ENCODE measurements around the gene CERS4. TPM values are rescaled to one million over a fixed set of nuclear protein-coding genes. Genes with fewer than 3 reads are reported as not detected.

The CERS4 gene
- total RNA-seq, 1 donor from 2014 or later = 50.7 TPM

Other genes starting within 250 kb of the CERS4 start
- gene ELAVL1, start 203.7 kb upstream of the CERS4 start, total RNA-seq = 16.2 TPM
- 0.31 TPM for gene CCL25, start 156.6 kb upstream of the CERS4 start, total RNA-seq
- 23.2 TPM for gene FBN3, start 59.8 kb upstream of the CERS4 start, total RNA-seq
- gene CD320, start 99.0 kb downstream of the CERS4 start, total RNA-seq = 13.4 TPM
- gene NDUFA7, start 112.0 kb downstream of the CERS4 start, total RNA-seq = 10.5 TPM
- gene RPS28, start 112.1 kb downstream of the CERS4 start, total RNA-seq = 161 TPM
- gene KANK3, start 133.9 kb downstream of the CERS4 start, total RNA-seq = 5.1 TPM
- gene ANGPTL4, start 154.8 kb downstream of the CERS4 start, total RNA-seq = 0.94 TPM
- 76.9 TPM for gene RAB11B, start 181.0 kb downstream of the CERS4 start, total RNA-seq
- gene MARCHF2, start 203.9 kb downstream of the CERS4 start, total RNA-seq = 52.3 TPM
- gene HNRNPM, start 235.6 kb downstream of the CERS4 start, total RNA-seq = 49.9 TPM